ENCODE measurements around the gene OR51B5.
"Not testable (repeated sequence)": the region's sequence is repeated elsewhere in the genome, so short reads cannot be mapped to it uniquely, and the experiment has no call there.

The OR51B5 gene

GRCh38 chr11:5343474-5344335 is at the start of gene OR51B5:
TSS of gene OR51B5 (minus strand) at chr11:5343524. CDS start at chr11:5343524, 0 bp downstream.
- no peak for DNase-seq

GRCh38 chr11:5390210-5390609 is 46.9 kb upstream of the OR51B5 start:
- no peak for DNase-seq

- DNase-seq, result no peak
These were observed 41.0 kb upstream of the OR51B5 start for GRCh38 chr11:5384335-5384734.

- DNase-seq, result no peak
These were observed 40.3 kb upstream of the OR51B5 start, which contains the start of gene OR51M1 for GRCh38 chr11:5383576-5383975. TSS of gene OR51M1 (plus strand) at chr11:5383812. CDS start at chr11:5389399, 5,587 bp downstream.

GRCh38 chr11:5380740-5381342 is 37.5 kb upstream of the OR51B5 start:
- peak; percentile 64 for DNase-seq

GRCh38 chr11:5369789-5370188 is 26.5 kb upstream of the OR51B5 start:
- peak; percentile 7 for DNase-seq

- no peak for DNase-seq
These were observed 25.2 kb upstream of the OR51B5 start for GRCh38 chr11:5368502-5369043.

GRCh38 chr11:5367448-5368074 is 24.2 kb upstream of the OR51B5 start:
- no peak for DNase-seq

- no peak for DNase-seq
These were observed 23.5 kb upstream of the OR51B5 start for GRCh38 chr11:5366856-5367255.

- not testable (repeated sequence) for DNase-seq
These were observed 23.0 kb upstream of the OR51B5 start for GRCh38 chr11:5366365-5366764.

GRCh38 chr11:5364214-5364613 is 20.9 kb upstream of the OR51B5 start:
- DNase-seq, result no peak

GRCh38 chr11:5363679-5364078 is 20.4 kb upstream of the OR51B5 start:
- no peak for DNase-seq

GRCh38 chr11:5362017-5362625 is 18.8 kb upstream of the OR51B5 start:
- no peak for DNase-seq

GRCh38 chr11:5356031-5356430 is 12.7 kb upstream of the OR51B5 start:
- not testable (repeated sequence) for DNase-seq

- DNase-seq, result no peak
These were observed 7.9 kb upstream of the OR51B5 start, which contains the start of gene OR51B6 for GRCh38 chr11:5351208-5351607. TSS of gene OR51B6 (plus strand) at chr11:5351508. CDS start at chr11:5351508, 0 bp downstream.

- no peak for DNase-seq
These were observed 6.2 kb upstream of the OR51B5 start for GRCh38 chr11:5349550-5349949.

GRCh38 chr11:5348551-5349194 is 5.3 kb upstream of the OR51B5 start:
- DNase-seq, result no peak

GRCh38 chr11:5345831-5346230 is 2.5 kb upstream of the OR51B5 start:
- no peak for DNase-seq

- no peak for DNase-seq
These were observed 3.5 kb downstream of the OR51B5 start for GRCh38 chr11:5339771-5340322.

- DNase-seq, result not testable (repeated sequence)
These were observed 6.1 kb downstream of the OR51B5 start for GRCh38 chr11:5337253-5337652.

GRCh38 chr11:5336331-5336730 is 7.0 kb downstream of the OR51B5 start:
- no peak for DNase-seq

GRCh38 chr11:5335170-5335569 is 8.2 kb downstream of the OR51B5 start:
- no peak for DNase-seq

Data from NCI-H345 (cell line).